HFFc6 (cell line): ENCODE results near the gene ASB11. TPM values are rescaled to one million over a fixed set of nuclear protein-coding genes. Genes with fewer than 3 reads are reported as not detected.

Experiments used
- DNase-seq: peaks from one replicate; pipeline ENCODE4 v3.0.0-alpha.2; 2018
- H3K27ac Mint-ChIP-seq: 2 replicates; pipeline ENCODE4 v1.8.0; 2020; ENCODE audit warnings: mild to moderate bottlenecking, mixed read lengths
- H3K27me3 Mint-ChIP-seq: 2 replicates; pipeline ENCODE4 v1.8.0; 2021; ENCODE audit warnings: mild to moderate bottlenecking, moderate library complexity, mixed read lengths; ENCODE audit not compliant: insufficient read depth
- H3K36me3 Mint-ChIP-seq: 2 replicates; pipeline ENCODE4 v1.8.0; 2021; ENCODE audit warnings: low read depth, mixed read lengths
- H3K4me1 Mint-ChIP-seq: 2 replicates; pipeline ENCODE4 v1.8.0; 2020; ENCODE audit warnings: low read depth, mixed read lengths
- H3K4me3 Mint-ChIP-seq: 2 replicates; pipeline ENCODE4 v1.8.0; 2020; ENCODE audit warnings: mild to moderate bottlenecking, moderate library complexity, mixed read lengths
- H3K9me3 Mint-ChIP-seq: 2 replicates; pipeline ENCODE4 v1.8.0; 2020; ENCODE audit warnings: mild to moderate bottlenecking, mixed read lengths
- total RNA-seq, 6 experiments: library from RNA; stranded (reverse); fragmentation: NEBNext Ultra II Directional; extraction: Animal tissue kit (Norgen Biotek cat#: 25700); gene quantifications; 2 replicates in 1 of 6; 3 replicates in 5 of 6; pipeline ENCODE4 v1.2.3, GENCODE V29; 2021
- TF ChIP-seq, protein P1 (sequence below): fragments of 200-600 bp; sonication (generic); IDR thresholded peaks from 2 replicates; pipeline ENCODE4 v1.5.0; 2021; ENCODE audit warnings: antibody characterized with exemption, mild to moderate bottlenecking

ASB11 gene
- total RNA-seq, 6 experiments from 2014 or later, result not detected

DNA sequence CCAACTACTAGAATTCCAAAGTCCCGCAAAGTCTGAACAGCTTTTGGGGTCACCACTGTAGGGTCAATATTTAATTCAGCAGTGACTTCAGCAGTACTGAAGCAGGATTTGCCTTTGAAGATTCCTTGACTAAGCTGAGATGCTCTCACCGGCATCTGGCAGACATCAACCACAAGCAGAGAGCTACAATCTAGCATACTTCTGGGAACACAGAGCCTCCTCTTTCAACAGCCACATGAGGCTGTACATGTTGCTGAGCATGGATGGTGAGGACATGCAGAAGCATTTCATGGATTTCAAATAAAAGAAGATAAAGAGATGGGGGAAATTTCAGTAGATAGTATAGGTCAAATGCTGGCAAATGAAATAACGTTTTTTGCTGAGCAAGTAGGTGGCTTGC, 6.6 kb upstream of the ASB11 start:
- Mint-ChIP-seq H3K36me3 (no peaks in the 10 kb centered on the region), H3K27ac (no peak overlapping the region), H3K9me3 (no peaks in the 10 kb centered on the region), H3K4me3 (no peak overlapping the region), H3K4me1 (no peaks in the 10 kb centered on the region), H3K27me3 (no peaks in the 10 kb centered on the region)
- TF ChIP-seq, protein P1, sequence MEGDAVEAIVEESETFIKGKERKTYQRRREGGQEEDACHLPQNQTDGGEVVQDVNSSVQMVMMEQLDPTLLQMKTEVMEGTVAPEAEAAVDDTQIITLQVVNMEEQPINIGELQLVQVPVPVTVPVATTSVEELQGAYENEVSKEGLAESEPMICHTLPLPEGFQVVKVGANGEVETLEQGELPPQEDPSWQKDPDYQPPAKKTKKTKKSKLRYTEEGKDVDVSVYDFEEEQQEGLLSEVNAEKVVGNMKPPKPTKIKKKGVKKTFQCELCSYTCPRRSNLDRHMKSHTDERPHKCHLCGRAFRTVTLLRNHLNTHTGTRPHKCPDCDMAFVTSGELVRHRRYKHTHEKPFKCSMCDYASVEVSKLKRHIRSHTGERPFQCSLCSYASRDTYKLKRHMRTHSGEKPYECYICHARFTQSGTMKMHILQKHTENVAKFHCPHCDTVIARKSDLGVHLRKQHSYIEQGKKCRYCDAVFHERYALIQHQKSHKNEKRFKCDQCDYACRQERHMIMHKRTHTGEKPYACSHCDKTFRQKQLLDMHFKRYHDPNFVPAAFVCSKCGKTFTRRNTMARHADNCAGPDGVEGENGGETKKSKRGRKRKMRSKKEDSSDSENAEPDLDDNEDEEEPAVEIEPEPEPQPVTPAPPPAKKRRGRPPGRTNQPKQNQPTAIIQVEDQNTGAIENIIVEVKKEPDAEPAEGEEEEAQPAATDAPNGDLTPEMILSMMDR, result no peak
- no peak for DNase-seq

DNA sequence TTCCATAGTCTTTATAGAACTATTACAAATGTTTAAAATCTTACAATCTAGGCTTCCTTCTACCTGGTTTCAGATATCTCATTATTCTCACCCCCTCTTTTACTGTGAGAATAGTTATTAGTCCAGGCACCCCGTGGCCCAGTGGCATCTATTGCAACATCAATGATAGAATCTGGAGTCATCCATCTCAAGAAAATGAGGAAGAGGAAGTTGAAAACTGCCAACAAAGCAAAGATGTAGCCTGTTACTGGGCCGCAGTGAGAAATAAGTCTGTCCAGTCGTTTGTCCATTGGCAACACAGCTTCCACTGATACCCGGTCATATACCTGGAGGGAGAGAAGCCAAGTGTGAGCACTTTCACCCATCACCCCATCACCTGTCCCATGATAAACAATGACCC, 6.0 kb upstream of the ASB11 start:
- no peak for DNase-seq
- no peak overlapping the region for H3K4me3 Mint-ChIP-seq
- H3K4me1 Mint-ChIP-seq, result no peaks in the 10 kb centered on the region
- TF ChIP-seq, protein P1, result no peak
- H3K36me3 Mint-ChIP-seq, result no peaks in the 10 kb centered on the region
- H3K27ac Mint-ChIP-seq, result no peak overlapping the region
- no peaks in the 10 kb centered on the region for H3K27me3 Mint-ChIP-seq
- no peaks in the 10 kb centered on the region for H3K9me3 Mint-ChIP-seq

GRCh38 chrX:15320297-15320696, 4.9 kb upstream of the ASB11 start:
- TF ChIP-seq, protein P1, result no peak
- Mint-ChIP-seq H3K4me3 (no peak overlapping the region), H3K4me1 (no peaks in the 10 kb centered on the region), H3K36me3 (no peaks in the 10 kb centered on the region), H3K9me3 (no peaks in the 10 kb centered on the region), H3K27ac (no peak overlapping the region), H3K27me3 (no peaks in the 10 kb centered on the region)
- no peak for DNase-seq

- Mint-ChIP-seq H3K9me3 (no peaks in the 10 kb centered on the region), H3K36me3 (no peaks in the 10 kb centered on the region), H3K4me3 (no peak overlapping the region), H3K27me3 (no peaks in the 10 kb centered on the region), H3K4me1 (no peaks in the 10 kb centered on the region), H3K27ac (no peak overlapping the region)
- TF ChIP-seq, protein P1, result no peak
- no peak for DNase-seq
Observed at GRCh38 chrX:15319075-15319474, 3.6 kb upstream of the ASB11 start.

- Mint-ChIP-seq H3K4me1 (no peaks in the 10 kb centered on the region), H3K27ac (no peak overlapping the region), H3K36me3 (no peaks in the 10 kb centered on the region), H3K27me3 (no peaks in the 10 kb centered on the region), H3K9me3 (no peaks in the 10 kb centered on the region), H3K4me3 (no peak overlapping the region)
- DNase-seq, result no peak
- TF ChIP-seq, protein P1, result no peak
Observed at GRCh38 chrX:15314472-15314871, 968 bp downstream of the ASB11 start.

- no peak overlapping the region for H3K27ac Mint-ChIP-seq
- H3K9me3 Mint-ChIP-seq, result no peaks in the 10 kb centered on the region
Observed at GRCh38 chrX:15311119-15311518, 4.3 kb downstream of the ASB11 start.

More at GRCh38 chrX:15311119-15311518, 4.3 kb downstream of the ASB11 start:
- TF ChIP-seq, protein P1, result no peak
- H3K4me1 Mint-ChIP-seq, result no peaks in the 10 kb centered on the region
- H3K4me3 Mint-ChIP-seq, result no peak overlapping the region
- no peaks in the 10 kb centered on the region for H3K36me3 Mint-ChIP-seq
- H3K27me3 Mint-ChIP-seq, result peaks cover 2% of the 10 kb centered on the region; the same call in 1 of the 2 replicates
- no peak for DNase-seq
